HL-60/S4 treated with retinoic acid at 250 ng/mL for 4 days and 3 days (cell line): ENCODE results near the gene TSPAN32.
"Not testable (repeated sequence)": the region's sequence is repeated elsewhere in the genome, so short reads cannot be mapped to it uniquely, and the experiment has no call there.

ENCODE experiments used
- in situ Hi-C: fragments of 300-500 bp; cut with MboI; formaldehyde crosslinking; loops from 2 replicates; pipeline ENCODE4 v1.7.0; 2022; ENCODE audit warnings: low sequenced_read_pairs

The TSPAN32 gene

DNA sequence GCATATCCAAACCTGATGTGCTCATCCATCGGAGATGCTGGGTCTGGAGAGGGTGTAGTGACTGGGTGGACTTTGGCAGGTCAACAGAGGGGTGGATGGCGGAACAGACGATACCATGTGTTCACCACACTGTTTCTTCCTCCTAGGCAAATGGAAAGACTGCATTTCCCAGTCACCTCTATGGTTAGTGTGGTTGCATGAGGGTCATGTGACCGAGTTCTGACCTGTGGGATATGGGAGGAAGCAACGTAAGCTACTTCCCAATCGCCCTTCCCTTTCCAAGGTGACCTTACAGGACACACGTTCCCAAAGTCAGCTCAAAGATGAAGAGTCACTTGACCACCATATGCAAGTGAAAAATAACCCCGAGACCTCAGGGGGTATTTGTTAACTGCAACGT lies 27.7 kb downstream of the TSPAN32 start:
- in situ Hi-C loops: no loop called here

DNA sequence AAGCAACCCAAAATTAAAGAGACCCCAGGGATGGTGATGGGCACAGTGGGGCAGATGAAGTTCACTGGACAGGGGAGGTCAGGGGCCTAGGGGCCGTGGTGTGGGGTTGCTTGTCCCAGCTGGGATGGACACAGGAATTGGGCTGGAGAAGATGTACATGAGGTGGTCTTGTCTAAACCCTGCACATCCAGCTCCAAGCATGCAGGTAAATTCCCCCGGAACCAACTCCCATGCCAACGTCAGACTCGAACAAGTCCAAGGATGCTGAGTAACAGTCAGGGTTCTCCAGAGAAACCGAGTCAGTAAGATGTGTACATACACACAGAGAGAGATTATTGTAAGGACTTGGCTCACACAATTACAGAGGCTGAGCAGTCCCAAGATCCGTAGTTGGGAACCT lies 28.9 kb downstream of the TSPAN32 start:
- in situ Hi-C loops: no loop called here

DNA sequence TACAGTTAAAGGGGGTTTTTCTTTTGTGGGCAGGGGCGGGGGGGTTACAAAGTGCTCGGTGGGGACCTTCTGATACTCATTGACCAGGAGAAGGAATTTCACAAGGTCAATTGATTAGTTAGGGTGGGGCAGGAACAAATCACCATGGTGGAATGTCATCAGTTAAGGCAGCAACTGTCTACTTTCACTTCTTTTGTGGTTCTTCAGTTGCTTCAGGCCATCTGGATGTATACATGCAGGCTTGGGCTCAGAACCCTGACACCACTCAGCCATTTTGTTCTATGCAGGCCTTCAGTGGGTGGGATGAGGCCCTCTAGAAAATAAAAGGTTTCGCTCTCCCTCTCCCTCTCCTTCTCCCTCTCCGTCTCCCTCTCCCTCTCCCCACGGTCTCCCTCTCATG lies 29.6 kb downstream of the TSPAN32 start:
- in situ Hi-C loops: no loop called here

DNA sequence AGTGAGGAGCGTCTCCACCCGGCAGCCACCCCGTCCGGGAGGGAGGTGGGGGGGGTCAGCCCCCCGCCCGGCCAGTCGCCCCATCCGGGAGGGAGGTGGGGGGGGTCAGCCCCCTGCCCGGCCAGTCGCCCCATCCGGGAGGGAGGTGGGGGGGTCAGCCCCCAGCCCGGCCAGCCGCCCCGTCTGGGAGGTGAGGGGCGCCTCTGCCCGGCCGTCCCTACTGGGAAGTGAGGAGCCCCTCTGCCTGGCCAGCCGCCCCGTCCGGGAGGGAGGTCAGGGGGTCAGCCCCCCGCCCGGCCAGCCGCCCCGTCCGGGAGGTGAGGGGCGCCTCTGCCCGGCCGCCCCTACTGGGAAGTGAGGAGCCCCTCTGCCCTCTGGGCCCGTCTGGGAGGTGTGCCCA lies 30.8 kb downstream of the TSPAN32 start:
- in situ Hi-C loops: not testable (repeated sequence)

DNA sequence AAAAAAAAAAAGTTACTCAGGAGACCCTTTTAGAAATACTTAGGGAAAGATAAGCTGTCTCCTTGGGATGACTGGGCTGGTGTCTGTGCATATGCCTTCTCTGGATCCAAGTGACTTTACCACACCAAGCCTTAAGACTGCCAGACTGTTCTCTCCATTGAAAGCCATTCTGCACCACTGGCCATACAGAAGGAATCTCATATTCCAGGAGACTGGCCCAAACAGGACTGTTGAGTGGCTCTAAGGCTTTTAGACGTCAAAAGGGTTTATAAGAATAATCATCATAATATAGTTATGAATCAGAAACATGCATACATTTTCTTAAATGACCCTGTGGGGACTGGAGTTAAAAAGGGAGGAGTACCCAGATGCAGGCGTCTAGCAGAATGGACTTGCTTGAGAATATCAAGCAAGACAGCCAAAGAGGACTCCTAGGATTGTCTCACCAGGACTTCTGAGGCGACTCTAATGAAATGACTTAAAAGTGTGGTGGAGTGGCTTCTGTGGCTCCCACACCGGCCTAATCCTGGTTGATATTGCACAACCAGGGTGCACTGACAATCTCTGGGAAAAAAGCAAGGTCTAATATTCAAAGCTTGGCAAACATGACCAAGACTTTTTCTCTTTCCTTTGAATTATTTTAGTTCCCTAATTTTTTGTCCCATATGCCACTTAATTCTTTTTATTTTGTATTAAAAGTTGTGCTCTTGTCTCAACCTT lies 31.8 kb downstream of the TSPAN32 start:
- in situ Hi-C loops: not testable (repeated sequence)

DNA sequence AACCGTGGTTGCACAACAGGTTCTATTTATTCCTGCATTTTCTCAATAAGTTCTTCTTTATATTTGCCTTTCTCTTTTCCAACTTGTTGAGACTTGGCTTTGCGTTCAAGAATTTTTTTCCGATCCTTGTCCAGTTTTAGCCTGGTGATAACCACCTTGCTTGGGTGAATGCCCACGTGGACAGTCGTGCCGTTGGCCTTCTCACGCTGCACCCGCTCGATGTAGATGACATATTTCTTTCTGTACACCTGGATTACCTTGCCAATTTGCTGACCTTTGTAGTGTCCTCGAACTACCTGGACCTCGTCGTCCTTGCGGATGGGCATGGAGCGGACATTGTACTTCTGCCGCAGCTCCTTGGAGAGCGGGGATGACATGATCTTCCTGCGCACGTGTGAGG lies 33.5 kb downstream of the TSPAN32 start:
- in situ Hi-C loops: not testable (repeated sequence)

DNA sequence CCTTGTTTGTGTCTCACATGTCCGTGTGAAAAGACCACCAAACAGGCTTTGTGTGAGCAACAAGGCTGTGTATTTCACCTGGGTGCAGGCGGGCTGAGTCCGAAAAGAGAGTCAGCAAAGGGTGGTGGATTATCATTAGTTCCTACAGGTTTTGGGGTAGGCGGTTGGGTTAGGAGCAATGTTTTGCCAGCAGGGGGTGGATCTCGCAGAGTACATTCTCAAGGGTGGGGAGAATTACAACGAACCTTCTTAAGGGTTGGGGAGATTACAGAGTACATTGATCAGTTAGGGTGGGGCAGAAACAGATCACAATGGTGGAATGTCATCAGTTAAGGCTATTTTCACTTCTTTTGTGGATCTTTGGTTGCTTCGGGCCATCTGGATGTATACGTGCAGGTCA lies 36.9 kb downstream of the TSPAN32 start:
- in situ Hi-C loops: not testable (repeated sequence)

DNA sequence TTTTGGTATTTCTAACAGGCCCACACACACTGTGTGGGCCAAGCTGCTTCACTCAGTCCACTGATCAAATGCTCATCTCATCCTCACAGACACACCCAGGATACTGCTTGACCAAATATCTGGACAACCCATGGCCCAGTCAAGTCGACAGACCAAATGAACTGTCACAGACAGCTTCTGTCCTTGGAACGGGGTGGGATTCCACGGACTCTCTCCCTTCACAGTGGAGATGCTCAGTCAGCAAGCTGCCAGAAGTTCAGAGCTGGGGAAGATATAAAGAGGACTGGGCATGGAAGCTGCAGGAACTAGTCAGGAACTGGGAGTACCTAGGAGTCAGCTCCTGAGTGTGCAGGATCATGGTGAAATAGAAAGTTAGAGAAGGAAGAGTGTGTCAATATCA lies 40.7 kb downstream of the TSPAN32 start:
- in situ Hi-C loops: no loop called here

DNA sequence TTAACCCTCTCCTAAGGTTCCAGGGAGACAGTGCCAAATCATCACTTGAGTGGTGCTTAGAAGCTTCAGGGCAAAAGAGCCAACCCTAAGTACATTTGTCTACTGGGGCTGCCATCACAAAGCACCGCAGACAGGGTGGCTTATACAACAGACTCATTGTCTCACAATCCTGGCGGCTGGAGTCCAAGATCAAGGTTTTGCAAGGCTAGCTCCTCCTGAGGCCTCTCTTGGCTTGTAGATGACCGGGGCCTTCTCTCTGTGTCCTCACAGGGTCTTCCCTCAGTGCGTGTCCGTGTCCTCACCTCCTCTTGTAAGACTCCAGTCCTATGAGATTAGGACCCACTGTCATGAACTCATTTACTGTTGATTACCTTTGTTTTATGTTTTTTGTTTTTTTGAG lies 41.2 kb downstream of the TSPAN32 start:
- in situ Hi-C loops: no loop called here

DNA sequence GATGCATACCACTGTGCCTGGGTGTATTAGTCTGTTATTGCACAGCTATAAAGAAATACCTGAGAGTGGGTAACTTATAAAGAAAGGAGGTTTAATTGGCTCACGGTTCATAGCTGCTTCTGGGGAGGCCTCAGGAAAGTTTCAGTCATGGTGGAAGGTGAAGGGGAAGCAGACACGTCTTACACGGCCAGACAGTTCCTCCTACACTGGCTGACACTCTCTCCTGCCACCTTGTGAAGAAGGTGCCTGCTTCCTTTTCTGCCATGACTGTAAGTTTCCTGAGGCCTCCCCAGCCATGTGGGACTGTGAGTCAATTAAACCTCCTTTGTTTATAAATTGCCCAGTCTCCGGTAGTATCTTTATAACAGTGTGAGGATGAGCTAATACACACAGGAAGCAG lies 41.7 kb downstream of the TSPAN32 start:
- in situ Hi-C loops: no loop called here

DNA sequence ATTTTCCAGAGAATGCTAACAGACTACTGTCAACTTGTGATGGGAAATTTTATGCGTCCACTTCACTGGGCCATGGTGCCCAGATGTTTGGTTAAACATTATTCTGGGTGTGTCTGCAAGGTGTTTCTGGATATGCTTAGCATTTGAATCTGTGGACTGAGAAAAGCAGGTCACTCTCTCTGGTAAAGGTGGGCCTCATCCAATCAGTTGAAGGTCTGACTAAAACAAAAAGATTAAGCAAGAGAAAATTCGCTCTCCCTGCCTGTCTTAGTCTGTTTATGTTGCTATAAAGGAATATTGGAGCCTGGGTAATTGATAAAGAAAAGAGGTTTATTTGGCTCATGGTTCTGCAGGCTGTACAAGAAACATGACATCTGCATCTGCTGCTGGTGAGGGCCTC lies 43.2 kb downstream of the TSPAN32 start:
- in situ Hi-C loops: no loop called here

DNA sequence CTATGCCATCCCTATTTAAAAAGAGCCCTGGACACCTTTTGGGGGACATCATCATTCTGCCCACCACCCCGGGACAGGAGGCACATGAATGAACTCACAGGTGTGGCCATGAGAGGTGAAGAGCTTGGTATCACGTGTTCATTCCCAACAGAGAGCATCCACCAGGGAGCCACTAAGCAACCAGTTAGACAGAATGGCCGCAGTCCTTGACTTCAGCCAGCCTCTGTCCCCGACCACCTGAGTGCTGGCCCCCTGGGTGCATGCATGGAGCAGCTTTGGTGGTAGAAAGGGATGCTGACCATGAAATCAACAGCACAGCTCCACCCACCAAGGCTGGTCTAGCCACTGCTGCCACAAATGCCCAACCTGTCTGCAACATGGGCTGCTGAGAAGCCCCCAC lies 44.2 kb downstream of the TSPAN32 start:
- in situ Hi-C loops: no loop called here

DNA sequence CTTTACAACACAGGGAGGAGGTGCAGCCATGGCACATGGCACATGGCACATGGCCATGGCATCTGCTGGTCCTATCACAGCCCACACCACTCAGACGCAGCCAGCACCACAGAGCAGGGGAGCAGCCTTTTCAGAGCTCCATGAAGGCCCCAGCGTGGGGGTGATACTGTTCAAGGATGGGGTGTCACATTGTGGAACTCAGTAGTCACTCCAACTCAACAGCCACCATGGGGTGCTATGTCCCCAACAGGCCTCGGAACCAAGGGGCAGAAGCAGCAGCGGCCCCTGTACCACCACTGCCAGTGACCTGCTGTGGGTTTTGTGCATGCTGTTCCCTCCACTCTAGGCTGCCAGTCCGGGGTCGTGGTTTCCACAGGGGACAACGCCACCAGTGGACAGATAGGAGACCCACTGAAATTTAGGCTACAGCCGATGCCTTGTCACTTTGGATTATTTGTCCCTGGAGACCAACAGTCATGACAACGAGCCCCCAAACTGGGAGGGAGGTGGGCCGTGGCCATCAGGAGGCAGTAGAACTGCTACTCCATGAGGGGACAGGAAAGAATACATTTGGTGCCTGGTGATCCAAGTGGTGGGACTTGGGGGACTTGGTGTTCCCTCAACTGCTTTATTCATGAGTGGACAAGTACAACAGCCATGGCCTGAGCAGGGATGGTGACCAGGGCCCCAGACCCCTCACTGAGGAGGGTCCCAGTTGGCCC lies 44.9 kb downstream of the TSPAN32 start:
- in situ Hi-C loops: no loop called here

DNA sequence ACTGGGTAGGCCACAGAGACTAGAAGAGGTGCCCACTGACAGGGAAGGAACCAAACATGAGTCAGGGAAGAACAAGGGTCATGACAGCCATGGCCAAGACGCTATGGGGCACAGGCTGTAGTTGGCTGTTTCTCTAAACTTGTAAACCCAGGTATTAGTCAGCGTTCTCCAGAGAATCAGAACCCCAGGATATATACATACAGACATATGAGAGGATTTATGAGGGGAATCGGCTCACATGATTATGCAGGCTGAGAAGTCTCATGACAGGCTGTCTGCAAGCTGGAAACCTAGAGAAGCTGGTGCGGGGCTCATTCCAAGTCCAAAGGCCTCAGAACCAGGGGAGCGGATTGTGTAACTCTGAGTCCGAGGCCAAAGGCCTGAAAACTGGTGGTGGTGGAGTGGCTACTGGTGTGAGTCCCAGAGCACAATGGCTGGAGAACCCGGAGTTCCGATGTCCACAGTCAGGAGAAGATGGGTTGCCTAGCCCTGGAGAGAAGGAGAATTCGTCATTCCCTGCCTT lies 45.6 kb downstream of the TSPAN32 start:
- in situ Hi-C loops: no loop called here

DNA sequence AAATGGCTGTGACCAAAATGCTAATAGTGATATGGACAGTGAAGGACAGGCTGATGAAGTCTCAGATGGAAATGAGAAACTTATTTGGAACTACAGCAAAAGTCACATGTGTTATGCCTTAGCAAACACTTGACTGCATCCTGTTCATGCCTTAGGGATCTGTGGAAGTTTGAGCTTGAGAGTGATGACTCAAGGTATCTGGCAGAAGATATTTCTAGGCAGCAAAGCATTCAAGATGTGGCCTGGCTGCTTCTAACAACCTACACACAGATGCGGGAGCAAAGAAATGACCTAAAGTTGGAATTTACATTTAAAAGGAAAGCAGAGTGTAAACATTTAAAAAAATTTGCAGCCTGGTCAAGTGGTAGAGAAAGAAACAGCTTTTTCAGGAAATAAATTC lies 47.2 kb downstream of the TSPAN32 start:
- in situ Hi-C loops: no loop called here

DNA sequence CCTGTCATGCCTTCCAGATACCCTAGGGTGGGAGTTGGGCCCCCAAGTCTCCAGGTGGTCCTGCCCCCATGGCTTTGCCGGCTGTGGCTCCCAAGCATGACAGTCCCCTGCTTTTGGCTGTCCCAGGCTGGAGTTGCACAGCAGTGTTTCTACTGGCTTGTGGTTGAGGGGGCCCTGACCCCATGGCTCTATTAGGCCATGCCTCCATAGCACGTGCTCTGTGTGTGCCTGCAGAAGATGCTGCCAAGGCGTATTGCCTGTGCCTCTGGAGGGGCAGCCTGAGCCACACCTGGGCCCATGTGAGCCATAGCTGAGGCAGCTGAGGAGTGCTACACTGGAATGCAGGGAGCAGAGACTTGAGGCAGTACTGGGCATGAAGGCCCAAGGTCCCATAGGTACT lies 49.9 kb downstream of the TSPAN32 start:
- in situ Hi-C loops: no loop called here

DNA sequence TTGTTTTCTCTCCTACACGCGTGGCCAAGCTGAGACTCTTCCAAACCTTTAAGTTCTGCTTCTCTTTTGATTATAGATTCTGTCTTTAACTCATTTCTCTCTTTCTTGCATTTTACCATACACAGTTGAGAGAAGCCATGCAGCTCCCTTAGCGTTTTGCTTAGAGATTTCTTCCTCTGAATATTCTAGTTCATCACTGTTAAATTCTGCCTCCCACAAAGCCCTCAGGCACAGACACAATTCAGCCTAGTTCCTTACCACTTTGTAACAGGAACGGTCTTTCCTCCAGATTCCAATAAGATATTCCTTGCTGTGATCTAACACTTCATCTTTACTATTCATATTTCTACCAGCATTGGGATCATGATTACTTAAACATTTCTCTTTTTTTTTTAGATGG lies 50.6 kb downstream of the TSPAN32 start:
- in situ Hi-C loops: no loop called here

DNA sequence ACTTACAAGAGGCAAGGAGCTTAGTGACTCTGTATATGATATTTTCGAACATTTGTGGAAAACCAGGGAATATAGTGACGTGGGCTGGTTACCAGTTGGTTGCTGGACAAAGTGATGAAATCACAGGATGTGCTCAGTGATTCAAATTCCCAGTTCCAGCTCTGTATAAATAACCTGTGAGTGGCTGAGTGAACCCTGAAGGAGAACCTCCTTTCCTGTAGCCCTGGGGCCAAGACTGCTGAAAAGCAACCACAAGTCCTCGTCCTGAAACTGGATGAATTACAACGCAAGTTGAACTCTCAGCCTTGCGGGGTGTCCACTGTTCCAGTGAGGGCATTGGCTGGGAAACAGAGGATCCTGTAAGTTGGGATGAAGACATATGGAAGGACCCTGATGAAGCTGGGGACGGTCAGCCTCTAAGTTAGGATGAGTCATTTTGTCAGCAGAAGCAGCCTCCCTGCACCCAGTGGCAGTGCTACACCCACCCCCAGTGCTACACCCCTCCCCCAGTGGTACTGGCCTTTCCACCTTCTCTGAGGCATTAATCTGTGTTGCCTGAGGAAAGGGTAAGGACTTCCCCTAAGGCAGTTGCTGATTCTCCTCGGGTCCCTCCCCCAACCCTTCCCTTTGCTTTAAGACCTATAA lies 53.3 kb downstream of the TSPAN32 start:
- in situ Hi-C loops: no loop called here

DNA sequence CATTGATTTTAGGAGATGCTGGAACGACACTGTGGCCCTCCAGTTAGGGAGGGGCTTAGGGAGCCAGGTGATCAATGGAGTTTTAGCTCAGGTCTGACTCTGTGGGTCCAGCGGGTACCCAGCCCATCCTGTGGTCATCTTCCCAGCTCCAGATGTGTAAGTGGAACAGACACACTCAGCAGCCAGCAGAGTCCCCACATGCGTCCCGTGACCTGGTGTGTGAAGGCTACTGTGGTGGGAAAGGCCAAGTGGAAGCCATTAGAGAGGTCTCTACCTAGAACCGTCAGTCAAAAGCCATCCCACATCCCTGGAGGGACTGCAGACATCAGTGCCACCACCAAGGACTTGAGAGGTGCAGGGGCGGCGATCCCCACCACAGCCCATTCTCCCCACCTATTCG lies 55.4 kb downstream of the TSPAN32 start:
- in situ Hi-C loops: no loop called here

DNA sequence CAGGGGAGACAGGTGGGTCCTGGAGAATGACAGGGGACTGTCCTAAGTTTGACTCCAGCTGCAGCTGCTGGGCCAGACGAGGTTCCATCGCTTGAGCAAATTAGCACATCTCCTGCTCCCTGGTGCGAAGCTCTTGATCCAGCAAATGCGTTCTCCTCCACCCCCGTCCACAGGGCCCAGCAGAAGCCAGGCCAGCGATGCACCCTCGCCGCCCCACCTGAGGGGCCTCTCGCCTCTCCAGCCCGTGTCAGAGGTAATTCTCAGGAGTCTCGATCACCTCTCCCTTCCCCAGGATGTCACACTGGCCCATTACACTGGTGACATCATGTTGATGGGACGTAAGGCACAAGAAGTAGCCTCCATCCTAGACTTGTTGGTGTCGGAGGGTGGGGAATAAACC lies 55.8 kb downstream of the TSPAN32 start:
- in situ Hi-C loops: not testable (repeated sequence)

DNA sequence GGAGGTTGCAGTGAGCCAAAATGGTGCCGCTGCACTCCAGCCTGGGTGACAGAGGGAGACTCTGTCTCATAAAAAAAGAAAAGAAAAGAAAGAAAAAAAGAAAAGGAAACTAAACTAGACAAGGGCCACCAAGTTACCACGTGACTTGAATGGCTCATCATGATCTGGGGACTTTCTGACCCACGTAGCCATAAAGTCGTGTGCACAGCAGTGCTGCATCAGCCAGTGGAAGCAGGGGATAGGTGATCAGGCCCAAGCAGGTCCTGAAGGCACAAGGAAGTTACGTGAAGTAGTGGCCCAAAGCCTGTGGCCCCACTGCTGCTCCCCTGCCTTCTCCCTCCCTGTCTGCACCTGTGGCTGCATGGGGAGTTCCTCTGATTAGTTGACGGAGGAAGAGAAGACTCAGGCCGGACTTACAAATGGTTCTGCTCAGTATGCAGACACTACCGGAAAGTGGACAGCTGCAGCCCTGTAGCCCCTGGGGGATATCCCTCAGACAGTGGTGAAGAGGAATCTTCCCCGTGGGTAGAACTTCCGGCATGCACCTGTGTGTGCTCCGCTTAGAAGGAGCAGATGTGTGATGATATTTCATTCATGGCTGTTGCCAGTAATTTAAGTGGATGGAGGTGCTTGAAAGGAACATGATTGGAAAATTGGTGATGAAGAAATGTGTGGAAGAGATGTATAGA lies 57.1 kb downstream of the TSPAN32 start:
- in situ Hi-C loops: no loop called here
